Right ventricle myocardium superior (tissue), 1 donor: ENCODE results near the gene SERPINB1. TPM values are rescaled to one million over a fixed set of nuclear protein-coding genes. Genes with fewer than 3 reads are reported as not detected.

Source experiments
- ATAC-seq: fragments of 200-7000 bp; cut with Tn5 transposase; one replicate; pipeline ENCODE4 v1.9.1; 2020; ENCODE audit warnings: mild to moderate bottlenecking; ENCODE audit not compliant: poor library complexity
- DNase-seq: peaks from one replicate; pipeline ENCODE4 v3.0.0-alpha.2; 2020
- intact Hi-C: fragments of 100-400 bp; cut with DNase I; formaldehyde crosslinking; loops from one replicate; pipeline ENCODE4 v1.11.2; 2022
- microRNA-seq: library from miRNA; unstranded; fragments of <30 nt; microRNA quantifications from one replicate; pipeline ENCODE4 v1.2.0, GENCODE V29; 2020
- total RNA-seq: library from RNA; stranded (reverse); fragmentation: NEBNext Ultra II Directional; extraction: Animal tissue kit (Norgen Biotek cat#: 25700); gene quantifications from one replicate; pipeline ENCODE4 v1.2.1, GENCODE V29; 2021
- donor health status: DM: no; HTN: yes; CAD: no; lungs with severe emphysema.

SERPINB1 gene
- total RNA-seq, 1 donor from 2014 or later: 25.3 TPM

DNA sequence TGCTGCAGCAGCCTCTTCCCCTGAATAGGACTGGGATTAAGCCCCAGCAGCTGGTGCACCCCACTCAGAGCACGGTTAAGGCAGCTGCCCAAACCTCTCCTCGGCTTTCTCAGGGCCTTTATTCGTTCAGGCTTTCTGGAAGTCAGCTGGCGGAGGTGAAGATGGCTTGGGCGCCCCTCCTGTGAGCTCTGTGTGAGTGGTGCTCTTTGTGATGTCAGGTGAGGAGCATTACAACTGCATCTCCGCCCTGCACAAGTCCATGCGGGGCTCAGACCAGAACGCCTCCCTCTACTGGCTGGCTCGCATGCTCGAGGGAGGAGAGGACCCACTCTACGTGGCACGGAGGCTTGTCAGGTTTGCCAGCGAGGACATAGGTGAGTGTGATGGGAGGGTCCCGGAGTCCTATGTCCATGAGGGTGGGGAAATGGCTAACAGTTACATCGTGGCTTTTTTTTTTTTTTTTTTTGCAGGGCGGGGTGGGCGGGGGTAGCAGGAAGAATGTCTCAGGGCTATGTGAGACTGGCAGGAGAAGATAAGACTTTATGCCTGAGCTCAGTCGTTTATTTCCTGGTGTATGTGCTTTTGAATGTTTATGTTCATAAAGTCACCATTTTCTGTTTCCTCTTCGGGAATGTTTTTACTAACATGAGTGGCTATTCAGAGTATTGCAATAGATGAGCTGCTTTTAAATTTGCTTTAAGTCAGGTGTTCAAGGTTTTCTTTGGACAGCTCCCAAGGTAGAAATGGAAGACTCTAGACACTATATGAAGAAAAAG lies 58.3 kb downstream of the SERPINB1 start:
- DNase-seq (no peak), ATAC-seq (no peak)
- intact Hi-C loops: no loop called here

DNA sequence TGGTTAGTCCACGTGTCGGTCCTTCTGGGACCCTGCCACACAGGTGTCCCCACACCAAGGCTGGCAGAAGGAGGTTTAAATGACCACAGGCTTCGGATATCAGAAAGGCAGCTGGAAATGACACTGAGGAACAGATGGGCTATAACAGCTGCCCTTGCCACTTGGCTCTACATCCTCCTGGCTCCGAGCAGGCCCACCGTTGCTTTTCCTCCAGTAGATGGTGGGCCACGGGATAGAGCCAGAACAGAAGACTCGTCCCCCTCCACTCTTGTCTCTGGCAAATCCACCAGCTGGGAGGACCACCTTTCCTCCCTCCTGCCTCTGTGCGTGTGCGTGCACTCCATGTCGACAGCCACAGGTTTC lies 58.9 kb downstream of the SERPINB1 start:
- intact Hi-C loops: no loop called here
- DNase-seq (no peak), ATAC-seq (no peak)

DNA sequence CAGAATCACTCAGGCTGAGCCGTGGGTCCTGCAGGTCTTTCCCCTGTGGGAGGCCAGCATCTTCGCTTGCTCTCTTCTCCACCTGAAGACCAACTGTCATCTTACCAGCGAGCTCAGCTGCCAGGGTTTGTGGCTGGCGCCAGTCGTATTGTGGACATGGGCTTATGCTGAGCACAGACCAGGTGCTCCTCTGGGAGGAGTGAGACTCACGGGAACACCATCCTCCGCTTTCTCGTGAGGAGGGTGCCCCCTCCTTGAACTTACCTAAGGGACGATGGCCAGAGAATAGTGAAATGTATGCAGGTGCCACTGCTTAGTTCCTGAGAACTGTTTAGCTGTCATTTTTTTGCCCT lies 59.3 kb downstream of the SERPINB1 start:
- intact Hi-C loops: no loop called here
- DNase-seq (no peak), ATAC-seq (no peak)

Small RNA genes within 50 kb of the gene (microRNA-seq; reads per million reads assigned to microRNA genes)
- not detected for gene MIR4645

Other genes starting within 250 kb of the SERPINB1 start
- 1.4 TPM for gene MYLK4, start 90.9 kb downstream of the SERPINB1 start, total RNA-seq
- gene WRNIP1, start 76.5 kb downstream of the SERPINB1 start, total RNA-seq: 39.8 TPM
- 2.9 TPM for gene SERPINB9, start 61.4 kb upstream of the SERPINB1 start, total RNA-seq
- 265 TPM for gene SERPINB6, start 129.7 kb upstream of the SERPINB1 start, total RNA-seq
- gene NQO2, start 158.0 kb upstream of the SERPINB1 start, total RNA-seq: 70.5 TPM
- 6.6 TPM for gene RIPK1, start 226.6 kb upstream of the SERPINB1 start, total RNA-seq